Measurements from ENCODE around the gene KRTAP10-1.

The KRTAP10-1 gene

GRCh38 chr21:44492567-44493385 lies 47.2 kb downstream of the KRTAP10-1 start:
- in situ Hi-C loops (cut with HindIII; ENCODE audit: low sequenced_read_pairs): loop anchor here (25.0 kb wide), 1 partner anchor 105 kb away; no protein-coding TSS in a partner anchor

- in situ Hi-C loops (cut with HindIII; ENCODE audit: low sequenced_read_pairs): loop anchor here (25.0 kb wide), 1 partner anchor 104 kb away; no protein-coding TSS in a partner anchor
Observed at GRCh38 chr21:44490816-44491215, 49.2 kb downstream of the KRTAP10-1 start.

DNA sequence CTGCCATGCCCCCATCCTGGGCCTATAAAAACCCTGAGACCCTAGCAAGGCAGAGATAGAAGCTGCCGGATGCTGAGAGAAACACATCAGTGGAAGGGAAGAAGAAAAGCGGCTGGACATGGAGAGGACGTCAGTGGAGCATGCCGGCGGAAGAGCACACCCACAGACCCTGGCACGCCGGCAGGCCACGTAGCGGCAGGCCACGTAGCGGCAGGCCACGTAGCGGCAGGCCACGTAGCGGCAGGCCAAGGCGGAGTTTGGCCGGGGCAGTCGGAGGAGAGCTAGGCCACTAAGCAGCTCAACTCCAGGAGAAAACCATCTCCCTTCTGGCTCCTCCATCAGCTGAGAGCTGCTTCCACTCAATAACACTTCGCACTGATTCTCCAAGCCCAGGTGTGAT lies 49.6 kb downstream of the KRTAP10-1 start:
- in situ Hi-C loops (cut with HindIII; ENCODE audit: low sequenced_read_pairs): loop anchor here (25.0 kb wide), 1 partner anchor 103 kb away; no protein-coding TSS in a partner anchor

- in situ Hi-C loops (cut with HindIII; ENCODE audit: low sequenced_read_pairs): loop anchor here (25.0 kb wide), 1 partner anchor 103 kb away; no protein-coding TSS in a partner anchor
Observed at GRCh38 chr21:44489962-44490361, 50.0 kb downstream of the KRTAP10-1 start.
